HCT116 (cell line): ENCODE data around the gene AFAP1. TPM values are rescaled to one million over a fixed set of nuclear protein-coding genes. Genes with fewer than 3 reads are reported as not detected.

Experiments
- ATAC-seq: fragments of 200-7000 bp; cut with Tn5 transposase; 2 replicates; pipeline ENCODE4 v1.9.1; 2020; ENCODE audit warnings: mild to moderate bottlenecking, moderate library complexity
- BruUV-seq: library from RNA; stranded (reverse); fragments of 400-500 nt; replicated peaks from 2 replicates; lab custom pipeline; 2021; lab: Mats Ljungman, UMichigan
- CTCF ChIA-PET: fragments of 300-600 bp; sonication (Branson Sonifier 250); formaldehyde crosslinking; loops from one replicate; lab custom pipeline; 2021; ENCODE audit warnings: antibody characterized with exemption; lab: Charles Lee
- POLR2A ChIA-PET: fragments of 300-600, 350-600 bp; sonication (Branson Sonifier 250); formaldehyde crosslinking; loops from one replicate; lab custom pipeline; 2021; ENCODE audit warnings: antibody characterized with exemption; lab: Charles Lee
- RAD21 ChIA-PET, 2 experiments: fragments of 300-600 bp; sonication (Branson Sonifier 250); formaldehyde crosslinking; loops; one replicate each; lab custom pipeline; 2023; ENCODE audit warnings: low total read pairs in 2 of 2; ENCODE audit not compliant: uncharacterized antibody in 2 of 2, unreplicated experiment in 2 of 2, low non-redundant PET in 1 of 2; lab: Charles Lee
- DNase-seq: peaks from one replicate; pipeline ENCODE4 v3.0.0-alpha.2; 2010; ENCODE audit warnings: low read depth, low spot score
- H2AFZ ChIP-seq: fragments of 200-600 bp; shearing (Covaris generic), sonication (generic); 2 replicates; pipeline ENCODE4 v1.6.1; 2017; ENCODE audit warnings: low read depth, mixed run types, mixed read lengths, antibody characterized with exemption, low read length; ENCODE audit not compliant: poor library complexity, severe bottlenecking
- H3K27ac ChIP-seq: 2 replicates; pipeline ENCODE4 v1.5.1; 2012; ENCODE audit warnings: low read depth, low read length
- H3K27me3 ChIP-seq: fragments of 200-600 bp; sonication (generic); 2 replicates; pipeline ENCODE4 v1.6.1; 2016; ENCODE audit warnings: mixed run types, low read length, mixed read lengths; ENCODE audit not compliant: insufficient read depth
- H3K36me3 ChIP-seq, 2 experiments: fragments of 200-500 bp in 1 of 2; fragments of 200-600 bp in 1 of 2; sonication (Bioruptor generic) in 1 of 2; sonication (generic) in 1 of 2; 2 replicates each; pipeline versions ENCODE4 v1.5.1 to v1.6.1; 2014 to 2016; ENCODE audit warnings: low read length in 2 of 2, inconsistent platforms in 1 of 2, mixed read lengths in 1 of 2, mixed run types in 1 of 2; ENCODE audit not compliant: insufficient read depth in 2 of 2, control insufficient read depth in 1 of 2
- H3K4me1 ChIP-seq, 2 experiments: fragments of 200-600 bp in 1 of 2; sonication (generic) in 1 of 2; 2 replicates each; pipeline versions ENCODE4 v1.5.1 to v1.6.1; 2012 to 2017; ENCODE audit warnings: low read length in 2 of 2, inconsistent platforms in 1 of 2, mild to moderate bottlenecking in 1 of 2, mixed read lengths in 1 of 2, mixed run types in 1 of 2, moderate library complexity in 1 of 2; ENCODE audit not compliant: insufficient read depth in 2 of 2, control insufficient read depth in 1 of 2
- H3K4me2 ChIP-seq: fragments of 200-600 bp; sonication (generic); 2 replicates; pipeline ENCODE4 v1.6.1; 2017; ENCODE audit warnings: mixed run types, low read length, mixed read lengths
- H3K4me3 ChIP-seq, 2 experiments: fragments of 200-600 bp in 1 of 2; sonication (generic) in 1 of 2; replicated peaks in 1 of 2; 2 replicates each; pipeline ENCODE4 v1.5.1; 2011 to 2016; ENCODE audit warnings: low read length in 2 of 2, control low read depth in 1 of 2, low read depth in 1 of 2, mild to moderate bottlenecking in 1 of 2, mixed read lengths in 1 of 2, mixed run types in 1 of 2
- H3K79me2 ChIP-seq: fragments of 200-600 bp; sonication (generic); 2 replicates; pipeline ENCODE4 v1.6.1; 2017; ENCODE audit warnings: mild to moderate bottlenecking, mixed run types, low read length, moderate library complexity, mixed read lengths; ENCODE audit not compliant: insufficient read depth
- H3K9ac ChIP-seq: fragments of 200-600 bp; sonication (generic); 2 replicates; pipeline ENCODE4 v1.6.1; 2016; ENCODE audit warnings: low read length, mixed read lengths
- H3K9me2 ChIP-seq: fragments of 200-600 bp; sonication (generic), shearing (Covaris generic); 2 replicates; pipeline ENCODE4 v1.6.1; 2017; ENCODE audit warnings: mixed run types, mild to moderate bottlenecking, moderate library complexity; ENCODE audit not compliant: insufficient read depth
- H3K9me3 ChIP-seq, 2 experiments: fragments of 200-500 bp in 1 of 2; fragments of 200-600 bp in 1 of 2; sonication (Bioruptor generic) in 1 of 2; sonication (generic) in 1 of 2; 2 replicates each; pipeline ENCODE4 v1.6.1; 2014 to 2017; ENCODE audit warnings: low read length in 2 of 2, mixed read lengths in 2 of 2, inconsistent platforms in 1 of 2, low read depth in 1 of 2, mild to moderate bottlenecking in 1 of 2, mixed run types in 1 of 2, moderate library complexity in 1 of 2; ENCODE audit not compliant: control insufficient read depth in 1 of 2, insufficient read depth in 1 of 2
- H4K20me1 ChIP-seq: fragments of 200-600 bp; sonication (generic), shearing (Covaris generic); 2 replicates; pipeline ENCODE4 v1.6.1; 2017; ENCODE audit warnings: mixed run types, mild to moderate bottlenecking, moderate library complexity; ENCODE audit not compliant: insufficient read depth
- CBX3 ChIP-seq: IDR thresholded peaks from 2 replicates; pipeline ENCODE4 v1.6.1; 2012; ENCODE audit warnings: low read depth
- ELF1 ChIP-seq: IDR thresholded peaks from 2 replicates; pipeline ENCODE4 v1.6.1; 2012; ENCODE audit warnings: low read depth, borderline replicate concordance
- EZH2 ChIP-seq: fragments of 200-600 bp; sonication (generic); IDR thresholded peaks from 2 replicates; pipeline ENCODE4 v1.6.1; 2017; ENCODE audit warnings: antibody characterized with exemption, mixed run types
- FOSL1 ChIP-seq: IDR thresholded peaks from 2 replicates; pipeline ENCODE4 v1.6.1; 2012; ENCODE audit warnings: low read depth
- JUND ChIP-seq: IDR thresholded peaks from 2 replicates; pipeline ENCODE4 v1.6.1; 2012
- POLR2A ChIP-seq: IDR thresholded peaks from 2 replicates; pipeline ENCODE4 v1.7.0; 2011; ENCODE audit warnings: borderline replicate concordance; ENCODE audit not compliant: insufficient read depth, insufficient read length; ENCODE audit errors: extremely low read depth
- RAD21 ChIP-seq: IDR thresholded peaks from 2 replicates; pipeline ENCODE4 v1.6.1; 2012; ENCODE audit warnings: low read depth, mild to moderate bottlenecking
- SIN3A ChIP-seq: IDR thresholded peaks from 2 replicates; pipeline ENCODE4 v1.6.1; 2012; ENCODE audit warnings: low read depth
- SP1 ChIP-seq: IDR thresholded peaks from 2 replicates; pipeline ENCODE4 v1.6.1; 2012; ENCODE audit warnings: low read depth
- YY1 ChIP-seq: IDR thresholded peaks from 2 replicates; pipeline ENCODE4 v1.6.1; 2011; ENCODE audit warnings: low read length, low read depth, moderate library complexity, mild to moderate bottlenecking; ENCODE audit not compliant: insufficient replicate concordance; ENCODE audit errors: extremely low read depth
- ZFX ChIP-seq: fragments of 450-650 bp; IDR thresholded peaks from 2 replicates; pipeline ENCODE4 v1.6.1; 2017
- ZNF274 ChIP-seq: fragments of 200-500 bp; sonication (Bioruptor generic); IDR thresholded peaks from 2 replicates; pipeline ENCODE4 v1.6.1; 2014; ENCODE audit warnings: mild to moderate bottlenecking, low read depth, low read length, inconsistent platforms
- intact Hi-C: fragments of 100-400 bp; cut with micrococcal nuclease; formaldehyde crosslinking; loops from 2 replicates; pipeline ENCODE4 v1.10.0; 2022
- total RNA-seq: library from RNA; stranded (reverse); gene quantifications from one replicate; pipeline ENCODE4 v1.2.1, GENCODE V29; 2021; ENCODE audit not compliant: unreplicated experiment
- TF ChIP-seq, protein P1 (sequence below): IDR thresholded peaks from 2 replicates; pipeline ENCODE4 v1.6.1; 2011; ENCODE audit warnings: mild to moderate bottlenecking, low read length, moderate library complexity; ENCODE audit not compliant: insufficient replicate concordance; ENCODE audit errors: extremely low read depth
- TF ChIP-seq, protein P2 (sequence below), 3 experiments: fragments of 200-600 bp in 1 of 3; sonication (generic) in 1 of 3; IDR thresholded peaks in 2 of 3; conservative IDR thresholded peaks in 1 of 3; 2 replicates each; pipeline ENCODE4 v1.5.1; 2012 to 2017; ENCODE audit warnings: low read depth in 2 of 3, low read length in 2 of 3, antibody characterized with exemption in 1 of 3, borderline replicate concordance in 1 of 3, control low read depth in 1 of 3, mild to moderate bottlenecking in 1 of 3, mixed read lengths in 1 of 3, mixed run types in 1 of 3, moderate library complexity in 1 of 3; ENCODE audit not compliant: insufficient read depth in 1 of 3
- TF ChIP-seq, protein P3 (sequence below): IDR thresholded peaks from 2 replicates; pipeline ENCODE4 v1.6.1; 2012
- TF ChIP-seq, protein P4 (sequence below): IDR thresholded peaks from 2 replicates; pipeline ENCODE4 v1.6.1; 2012; ENCODE audit warnings: low read depth

The AFAP1 gene
- total RNA-seq, 1 experiment from 2014 or later, result 19.4 TPM

DNA sequence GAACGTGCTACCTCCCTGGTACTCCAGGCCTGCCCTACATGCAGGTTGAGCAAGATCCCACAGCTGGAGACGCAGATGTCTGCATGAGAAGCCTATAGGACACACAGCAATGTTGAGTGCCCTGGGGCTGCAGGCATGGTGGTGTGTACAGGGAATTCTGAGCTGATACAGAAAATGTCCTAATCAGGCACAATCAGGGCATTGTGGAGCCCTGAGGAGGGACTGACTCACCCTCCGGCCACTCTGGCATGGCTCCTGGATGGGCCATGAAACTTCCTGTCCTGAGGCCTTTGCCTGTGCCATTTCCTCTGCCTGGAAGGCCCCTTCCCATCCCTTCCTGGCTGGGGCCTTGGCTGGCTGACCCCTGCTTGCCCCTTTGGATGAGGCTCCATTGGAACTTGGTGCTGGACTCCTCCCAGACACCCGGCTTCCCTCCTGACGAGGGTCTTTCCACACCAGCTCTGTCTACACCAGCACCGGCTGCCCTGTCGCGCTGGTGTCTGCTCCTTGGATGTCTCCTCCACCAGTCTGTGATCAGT is 16.7 kb upstream of the AFAP1 start:
- no TSS peak for BruUV-seq
- Histone ChIP-seq H3K4me2 (peak overlapping the region; percentile 51), H3K4me3 (0 out of 4 replicates have a peak overlapping the region, but pooled peaks of 1 of the 2 experiments have one; percentile 8), H3K4me1 (peaks cover 4 to 32% of the 10 kb centered on the region in 2 experiments; a peak in 3 of 4 replicates), H3K36me3 (no peaks in the 10 kb centered on the region), H2AFZ (peak overlapping the region; percentile 85), H3K9me3 (0 out of 4 replicates have a peak, but pooled peaks cover 3% of the 10 kb centered on the region in 2 experiments), H3K27me3 (no peaks in the 10 kb centered on the region), H3K27ac (no peak overlapping the region; the same call in 1 of the 2 replicates), H3K9ac (no peak overlapping the region), H4K20me1 (no peaks in the 10 kb centered on the region), H3K9me2 (no peaks in the 10 kb centered on the region), H3K79me2 (no peaks in the 10 kb centered on the region)
- intact Hi-C loops, result no loop called here
- POLR2A ChIA-PET, result no interaction called here
- TF ChIP-seq, protein P1, sequence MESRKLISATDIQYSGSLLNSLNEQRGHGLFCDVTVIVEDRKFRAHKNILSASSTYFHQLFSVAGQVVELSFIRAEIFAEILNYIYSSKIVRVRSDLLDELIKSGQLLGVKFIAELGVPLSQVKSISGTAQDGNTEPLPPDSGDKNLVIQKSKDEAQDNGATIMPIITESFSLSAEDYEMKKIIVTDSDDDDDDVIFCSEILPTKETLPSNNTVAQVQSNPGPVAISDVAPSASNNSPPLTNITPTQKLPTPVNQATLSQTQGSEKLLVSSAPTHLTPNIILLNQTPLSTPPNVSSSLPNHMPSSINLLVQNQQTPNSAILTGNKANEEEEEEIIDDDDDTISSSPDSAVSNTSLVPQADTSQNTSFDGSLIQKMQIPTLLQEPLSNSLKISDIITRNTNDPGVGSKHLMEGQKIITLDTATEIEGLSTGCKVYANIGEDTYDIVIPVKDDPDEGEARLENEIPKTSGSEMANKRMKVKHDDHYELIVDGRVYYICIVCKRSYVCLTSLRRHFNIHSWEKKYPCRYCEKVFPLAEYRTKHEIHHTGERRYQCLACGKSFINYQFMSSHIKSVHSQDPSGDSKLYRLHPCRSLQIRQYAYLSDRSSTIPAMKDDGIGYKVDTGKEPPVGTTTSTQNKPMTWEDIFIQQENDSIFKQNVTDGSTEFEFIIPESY, result no peak
- TF ChIP-seq ZFX (no peak), FOSL1 (peak; percentile 37; the same call in 1 of the 2 replicates), CBX3 (peak; percentile 47; the same call in 1 of the 2 replicates), ZNF274 (no peak), RAD21 (no peak), ELF1 (no peak), YY1 (no peak), JUND (peak; percentile 41), SP1 (peak; percentile 41; the same call in 1 of the 2 replicates), SIN3A (no peak), POLR2A (no peak), EZH2 (no peak)
- TF ChIP-seq, protein P2, sequence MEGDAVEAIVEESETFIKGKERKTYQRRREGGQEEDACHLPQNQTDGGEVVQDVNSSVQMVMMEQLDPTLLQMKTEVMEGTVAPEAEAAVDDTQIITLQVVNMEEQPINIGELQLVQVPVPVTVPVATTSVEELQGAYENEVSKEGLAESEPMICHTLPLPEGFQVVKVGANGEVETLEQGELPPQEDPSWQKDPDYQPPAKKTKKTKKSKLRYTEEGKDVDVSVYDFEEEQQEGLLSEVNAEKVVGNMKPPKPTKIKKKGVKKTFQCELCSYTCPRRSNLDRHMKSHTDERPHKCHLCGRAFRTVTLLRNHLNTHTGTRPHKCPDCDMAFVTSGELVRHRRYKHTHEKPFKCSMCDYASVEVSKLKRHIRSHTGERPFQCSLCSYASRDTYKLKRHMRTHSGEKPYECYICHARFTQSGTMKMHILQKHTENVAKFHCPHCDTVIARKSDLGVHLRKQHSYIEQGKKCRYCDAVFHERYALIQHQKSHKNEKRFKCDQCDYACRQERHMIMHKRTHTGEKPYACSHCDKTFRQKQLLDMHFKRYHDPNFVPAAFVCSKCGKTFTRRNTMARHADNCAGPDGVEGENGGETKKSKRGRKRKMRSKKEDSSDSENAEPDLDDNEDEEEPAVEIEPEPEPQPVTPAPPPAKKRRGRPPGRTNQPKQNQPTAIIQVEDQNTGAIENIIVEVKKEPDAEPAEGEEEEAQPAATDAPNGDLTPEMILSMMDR (IDR thresholded peaks at IDR 0.05 in 2 of 3, conservative IDR thresholded peaks at IDR 0.05 in 1 of 3; ENCODE audit: borderline replicate concordance in 1 of 3, insufficient read depth in 1 of 3, low read depth in 2 of 3, low read length in 2 of 3), result no peak
- TF ChIP-seq, protein P3, sequence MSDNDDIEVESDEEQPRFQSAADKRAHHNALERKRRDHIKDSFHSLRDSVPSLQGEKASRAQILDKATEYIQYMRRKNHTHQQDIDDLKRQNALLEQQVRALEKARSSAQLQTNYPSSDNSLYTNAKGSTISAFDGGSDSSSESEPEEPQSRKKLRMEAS, result no peak
- TF ChIP-seq, protein P4, sequence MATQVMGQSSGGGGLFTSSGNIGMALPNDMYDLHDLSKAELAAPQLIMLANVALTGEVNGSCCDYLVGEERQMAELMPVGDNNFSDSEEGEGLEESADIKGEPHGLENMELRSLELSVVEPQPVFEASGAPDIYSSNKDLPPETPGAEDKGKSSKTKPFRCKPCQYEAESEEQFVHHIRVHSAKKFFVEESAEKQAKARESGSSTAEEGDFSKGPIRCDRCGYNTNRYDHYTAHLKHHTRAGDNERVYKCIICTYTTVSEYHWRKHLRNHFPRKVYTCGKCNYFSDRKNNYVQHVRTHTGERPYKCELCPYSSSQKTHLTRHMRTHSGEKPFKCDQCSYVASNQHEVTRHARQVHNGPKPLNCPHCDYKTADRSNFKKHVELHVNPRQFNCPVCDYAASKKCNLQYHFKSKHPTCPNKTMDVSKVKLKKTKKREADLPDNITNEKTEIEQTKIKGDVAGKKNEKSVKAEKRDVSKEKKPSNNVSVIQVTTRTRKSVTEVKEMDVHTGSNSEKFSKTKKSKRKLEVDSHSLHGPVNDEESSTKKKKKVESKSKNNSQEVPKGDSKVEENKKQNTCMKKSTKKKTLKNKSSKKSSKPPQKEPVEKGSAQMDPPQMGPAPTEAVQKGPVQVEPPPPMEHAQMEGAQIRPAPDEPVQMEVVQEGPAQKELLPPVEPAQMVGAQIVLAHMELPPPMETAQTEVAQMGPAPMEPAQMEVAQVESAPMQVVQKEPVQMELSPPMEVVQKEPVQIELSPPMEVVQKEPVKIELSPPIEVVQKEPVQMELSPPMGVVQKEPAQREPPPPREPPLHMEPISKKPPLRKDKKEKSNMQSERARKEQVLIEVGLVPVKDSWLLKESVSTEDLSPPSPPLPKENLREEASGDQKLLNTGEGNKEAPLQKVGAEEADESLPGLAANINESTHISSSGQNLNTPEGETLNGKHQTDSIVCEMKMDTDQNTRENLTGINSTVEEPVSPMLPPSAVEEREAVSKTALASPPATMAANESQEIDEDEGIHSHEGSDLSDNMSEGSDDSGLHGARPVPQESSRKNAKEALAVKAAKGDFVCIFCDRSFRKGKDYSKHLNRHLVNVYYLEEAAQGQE, result no peak
- CTCF ChIA-PET, result no interaction called here
- DNase-seq (no peak), ATAC-seq (peak; percentile 85)
- RAD21 ChIA-PET, result interaction anchor here in 1 of 2 experiments (1.0 kb wide), 1 partner anchor 16 kb away, joined by 4 read pairs; the partner anchor contains the start of gene AFAP1
